ENCODE measurements around the gene KDSR. TPM values are rescaled to one million over a fixed set of nuclear protein-coding genes. Genes with fewer than 3 reads are reported as not detected.

The KDSR gene
- total and polyA plus RNA-seq, 9 of the 15 experiments (the other 6 are each of a cell fraction or from before 2014, with no cell fraction given): 4.0 to 24.7 (median 12.4) TPM

- TF ChIP-seq, protein P1, sequence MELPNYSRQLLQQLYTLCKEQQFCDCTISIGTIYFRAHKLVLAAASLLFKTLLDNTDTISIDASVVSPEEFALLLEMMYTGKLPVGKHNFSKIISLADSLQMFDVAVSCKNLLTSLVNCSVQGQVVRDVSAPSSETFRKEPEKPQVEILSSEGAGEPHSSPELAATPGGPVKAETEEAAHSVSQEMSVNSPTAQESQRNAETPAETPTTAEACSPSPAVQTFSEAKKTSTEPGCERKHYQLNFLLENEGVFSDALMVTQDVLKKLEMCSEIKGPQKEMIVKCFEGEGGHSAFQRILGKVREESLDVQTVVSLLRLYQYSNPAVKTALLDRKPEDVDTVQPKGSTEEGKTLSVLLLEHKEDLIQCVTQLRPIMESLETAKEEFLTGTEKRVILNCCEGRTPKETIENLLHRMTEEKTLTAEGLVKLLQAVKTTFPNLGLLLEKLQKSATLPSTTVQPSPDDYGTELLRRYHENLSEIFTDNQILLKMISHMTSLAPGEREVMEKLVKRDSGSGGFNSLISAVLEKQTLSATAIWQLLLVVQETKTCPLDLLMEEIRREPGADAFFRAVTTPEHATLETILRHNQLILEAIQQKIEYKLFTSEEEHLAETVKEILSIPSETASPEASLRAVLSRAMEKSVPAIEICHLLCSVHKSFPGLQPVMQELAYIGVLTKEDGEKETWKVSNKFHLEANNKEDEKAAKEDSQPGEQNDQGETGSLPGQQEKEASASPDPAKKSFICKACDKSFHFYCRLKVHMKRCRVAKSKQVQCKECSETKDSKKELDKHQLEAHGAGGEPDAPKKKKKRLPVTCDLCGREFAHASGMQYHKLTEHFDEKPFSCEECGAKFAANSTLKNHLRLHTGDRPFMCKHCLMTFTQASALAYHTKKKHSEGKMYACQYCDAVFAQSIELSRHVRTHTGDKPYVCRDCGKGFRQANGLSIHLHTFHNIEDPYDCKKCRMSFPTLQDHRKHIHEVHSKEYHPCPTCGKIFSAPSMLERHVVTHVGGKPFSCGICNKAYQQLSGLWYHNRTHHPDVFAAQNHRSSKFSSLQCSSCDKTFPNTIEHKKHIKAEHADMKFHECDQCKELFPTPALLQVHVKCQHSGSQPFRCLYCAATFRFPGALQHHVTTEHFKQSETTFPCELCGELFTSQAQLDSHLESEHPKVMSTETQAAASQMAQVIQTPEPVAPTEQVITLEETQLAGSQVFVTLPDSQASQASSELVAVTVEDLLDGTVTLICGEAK (IDR thresholded peaks at IDR 0.05): peak; percentile 60
- TF ChIP-seq, protein P1 (CRISPR knock-in tag; IDR thresholded peaks at IDR 0.05): no peak
- TF ChIP-seq, protein P2, sequence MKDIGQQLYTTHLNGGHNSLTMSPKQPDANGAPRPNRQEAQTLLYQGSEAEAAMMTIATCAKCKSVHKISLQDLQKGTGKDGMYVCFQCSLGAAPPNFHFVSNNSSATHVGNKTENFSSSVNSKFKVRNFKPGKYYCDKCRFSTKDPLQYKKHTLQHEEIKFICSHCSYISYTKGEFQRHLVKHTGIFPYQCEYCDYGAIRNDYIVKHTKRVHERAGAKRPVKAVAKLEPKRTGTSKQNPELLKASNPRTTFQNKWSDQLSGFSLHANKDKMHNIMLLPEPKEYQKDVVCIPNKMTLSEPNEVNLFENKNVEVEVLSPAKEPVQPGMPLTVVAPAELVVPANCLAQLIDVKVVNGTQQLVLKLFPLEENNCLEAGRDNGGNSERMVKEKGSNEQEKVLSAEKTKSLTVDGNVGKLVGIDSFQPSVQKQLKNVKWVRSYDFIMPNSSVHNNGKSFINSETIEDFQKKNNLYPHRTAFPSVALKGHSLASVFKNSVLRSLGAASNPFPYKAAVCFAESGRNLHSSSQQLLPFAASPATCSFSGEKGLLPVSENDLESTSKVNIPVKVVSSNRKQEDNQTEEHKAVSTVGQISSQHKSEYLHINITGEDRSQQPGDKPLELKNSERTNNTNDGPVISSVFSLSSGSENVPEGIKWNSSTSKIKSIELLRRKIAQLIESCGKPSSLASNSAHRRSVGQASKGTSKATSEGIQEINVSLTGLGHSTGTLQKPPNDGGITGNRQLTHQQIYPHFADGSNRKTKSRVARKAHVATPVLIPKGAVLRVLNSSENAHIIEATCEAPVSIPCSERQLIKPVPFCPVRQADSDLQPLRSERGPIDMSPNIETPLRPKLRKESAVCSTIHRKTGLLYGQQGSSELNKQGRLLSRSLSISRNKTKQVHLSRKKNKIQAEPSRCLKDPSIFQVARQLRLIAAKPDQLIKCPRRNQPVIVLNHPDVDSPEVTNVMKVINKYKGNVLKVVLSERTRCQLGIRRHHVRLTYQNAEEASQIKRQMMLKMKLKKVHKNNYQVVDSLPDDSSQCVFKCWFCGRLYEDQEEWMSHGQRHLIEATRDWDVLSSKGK (CRISPR knock-in tag; IDR thresholded peaks at IDR 0.05): no peak
- TF ChIP-seq THRAP3 (IDR thresholded peaks at IDR 0.05; ENCODE audit: borderline replicate concordance): no peak
- no peak for TF ChIP-seq RREB1 (CRISPR knock-in tag; IDR thresholded peaks at IDR 0.05)
- no peak for TF ChIP-seq ZNF384 (IDR thresholded peaks at IDR 0.05; ENCODE audit: low read depth, low read length)
- TF ChIP-seq PTTG1 (tag; IDR thresholded peaks at IDR 0.05; ENCODE audit: low read depth): no peak
Observed at GRCh38 chr18:63367053-63367953, at the start of gene KDSR (continued).
